Nephron progenitor cell (in vitro differentiated cells): ENCODE results near the gene SAMM50.

ENCODE experiments used
- DNase-seq: peaks from one replicate; pipeline ENCODE4 v3.0.0; 2021
- H3K27ac Mint-ChIP-seq: 2 replicates; pipeline ENCODE4 v1.8.0; 2021; ENCODE audit warnings: mild to moderate bottlenecking, moderate library complexity, mixed read lengths
- H3K27me3 Mint-ChIP-seq: 2 replicates; pipeline ENCODE4 v1.8.0; 2021; ENCODE audit warnings: mild to moderate bottlenecking, low read depth, mixed read lengths; ENCODE audit not compliant: poor library complexity
- H3K36me3 Mint-ChIP-seq: 2 replicates; pipeline ENCODE4 v1.8.0; 2021; ENCODE audit warnings: low read depth, mixed read lengths
- H3K4me1 Mint-ChIP-seq: 2 replicates; pipeline ENCODE4 v1.8.0; 2021; ENCODE audit warnings: mixed read lengths
- H3K4me3 Mint-ChIP-seq: 2 replicates; pipeline ENCODE4 v1.8.0; 2021; ENCODE audit warnings: mild to moderate bottlenecking, moderate library complexity, mixed read lengths
- H3K9me3 Mint-ChIP-seq: 2 replicates; pipeline ENCODE4 v1.8.0; 2021; ENCODE audit warnings: mild to moderate bottlenecking, moderate library complexity, mixed read lengths
- CTCF ChIP-seq: fragments of 200-600 bp; sonication (generic); IDR thresholded peaks from 2 replicates; pipeline ENCODE4 v1.5.0; 2021; ENCODE audit warnings: antibody characterized with exemption

Gene SAMM50

DNA sequence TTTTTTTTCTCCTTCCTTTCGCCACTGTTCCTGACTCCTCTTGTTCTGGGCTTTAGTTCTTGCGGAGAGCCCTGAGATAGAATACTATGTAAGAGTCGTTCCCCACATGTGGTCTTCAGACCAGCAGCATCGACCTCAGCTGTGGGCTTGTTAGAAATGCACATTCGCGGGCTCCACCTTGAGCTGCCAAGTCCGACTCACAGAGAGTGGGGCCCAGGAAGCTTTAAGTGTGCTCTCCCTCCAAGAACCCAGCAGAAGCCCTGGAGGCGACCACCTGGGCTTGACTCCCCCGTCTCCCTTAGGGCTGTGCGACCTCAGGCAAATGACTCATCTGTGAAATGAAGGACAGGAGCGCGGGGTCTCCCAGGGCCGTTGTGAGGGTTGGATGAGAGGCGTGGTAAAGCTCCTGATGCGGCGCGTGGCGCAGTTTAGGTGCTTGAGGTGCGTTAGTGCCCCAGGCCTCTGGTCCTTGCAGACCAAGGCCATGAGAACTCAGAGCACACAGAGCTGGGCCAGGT, 18.8 kb downstream of the SAMM50 start:
- no peaks in the 10 kb centered on the region for H3K4me1 Mint-ChIP-seq
- no peak for DNase-seq
- peaks cover 38% of the 10 kb centered on the region for H3K36me3 Mint-ChIP-seq
- no peak overlapping the region for H3K4me3 Mint-ChIP-seq
- TF ChIP-seq CTCF = no peak
- no peaks in the 10 kb centered on the region for H3K9me3 Mint-ChIP-seq
- H3K27ac Mint-ChIP-seq = peak overlapping the region; percentile 48
- H3K27me3 Mint-ChIP-seq = no peaks in the 10 kb centered on the region

- TF ChIP-seq CTCF = no peak
- no peaks in the 10 kb centered on the region for H3K9me3 Mint-ChIP-seq
Observed at GRCh38 chr22:43975041-43975440, 19.8 kb downstream of the SAMM50 start.

DNA sequence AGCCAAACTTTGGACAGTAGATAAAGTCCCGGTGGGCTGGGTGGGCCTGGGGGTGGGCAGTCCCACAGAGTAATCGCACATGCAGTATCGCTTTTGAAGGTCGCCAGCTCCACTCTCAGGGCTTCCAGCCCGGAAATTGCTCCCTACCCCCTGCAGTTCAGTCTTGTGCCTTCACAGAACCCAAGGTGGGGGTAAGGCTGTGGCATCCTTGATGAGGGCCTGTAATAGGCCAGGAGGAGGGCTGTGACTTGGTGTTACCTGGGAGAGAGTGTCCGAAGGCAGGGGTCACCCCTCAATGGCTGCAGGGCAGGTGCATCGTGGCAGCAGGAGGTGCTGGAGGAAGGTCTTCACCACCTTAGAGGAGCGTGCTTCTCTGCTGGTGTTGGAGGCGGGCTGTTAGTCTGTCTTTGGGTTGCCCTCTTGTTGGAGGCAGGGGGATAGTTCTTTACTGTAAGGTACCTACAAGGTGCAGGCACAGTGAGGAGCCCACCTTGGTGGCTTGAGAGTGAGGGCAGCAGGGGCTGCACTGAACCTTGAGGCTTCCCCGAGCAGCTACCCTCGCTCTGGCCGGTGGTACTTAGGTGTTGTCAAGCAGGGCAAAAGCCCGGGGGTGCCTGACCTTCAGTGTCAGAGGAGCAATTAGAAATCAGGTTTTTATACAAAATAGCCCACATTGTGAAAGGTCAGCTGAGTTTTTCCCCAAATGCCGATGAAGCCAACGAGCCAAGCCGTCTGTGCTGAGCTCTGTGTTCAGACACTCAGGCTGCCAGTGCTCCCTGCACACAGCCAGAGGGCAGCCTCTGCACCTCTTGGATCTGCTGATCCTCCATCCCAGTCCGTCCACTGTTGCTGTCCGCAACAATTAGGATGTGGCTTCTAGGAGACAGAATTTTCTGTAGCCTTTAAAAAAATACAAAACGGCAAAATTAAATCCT, 21.9 kb downstream of the SAMM50 start:
- H3K27ac Mint-ChIP-seq = peak overlapping the region; percentile 39
- TF ChIP-seq CTCF = no peak

More at GRCh38 chr22:43975041-43975440, 19.8 kb downstream of the SAMM50 start:
- peaks cover 41% of the 10 kb centered on the region for H3K36me3 Mint-ChIP-seq
- DNase-seq = no peak
- H3K4me3 Mint-ChIP-seq = no peak overlapping the region
- H3K27me3 Mint-ChIP-seq = no peaks in the 10 kb centered on the region
- no peaks in the 10 kb centered on the region for H3K4me1 Mint-ChIP-seq
- no peak overlapping the region for H3K27ac Mint-ChIP-seq

DNA sequence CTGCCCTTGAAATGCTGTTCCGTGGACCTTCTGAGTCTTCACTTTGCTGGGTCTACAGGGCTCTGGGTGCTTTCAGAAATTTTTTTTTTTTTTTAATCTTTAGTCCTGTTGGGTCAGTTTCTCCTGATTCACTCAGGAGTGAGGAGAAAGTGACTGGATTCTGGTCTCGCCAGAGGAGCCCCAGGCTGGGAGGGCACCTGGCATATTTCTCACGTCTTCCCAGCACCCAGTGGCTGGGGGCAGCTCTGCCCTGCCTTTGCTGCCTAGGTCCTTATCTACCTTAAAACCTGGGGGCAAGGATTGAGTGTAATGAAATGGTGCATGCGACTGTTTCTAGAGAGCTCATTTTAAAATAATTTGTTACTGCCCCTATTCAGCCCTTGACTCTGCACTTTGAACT, 23.3 kb downstream of the SAMM50 start:
- H3K4me1 Mint-ChIP-seq = no peaks in the 10 kb centered on the region
- no peak overlapping the region for H3K4me3 Mint-ChIP-seq
- H3K27ac Mint-ChIP-seq = no peak overlapping the region
- no peaks in the 10 kb centered on the region for H3K27me3 Mint-ChIP-seq
- peaks cover 58% of the 10 kb centered on the region for H3K36me3 Mint-ChIP-seq
- no peak for DNase-seq
- H3K9me3 Mint-ChIP-seq = no peaks in the 10 kb centered on the region
- TF ChIP-seq CTCF = no peak

More for the DNA sequence above, 21.9 kb downstream of the SAMM50 start:
- Mint-ChIP-seq H3K36me3 (peaks cover 54% of the 10 kb centered on the region), H3K4me3 (no peak overlapping the region), H3K9me3 (no peaks in the 10 kb centered on the region), H3K27me3 (no peaks in the 10 kb centered on the region), H3K4me1 (no peaks in the 10 kb centered on the region)
- no peak for DNase-seq

DNA sequence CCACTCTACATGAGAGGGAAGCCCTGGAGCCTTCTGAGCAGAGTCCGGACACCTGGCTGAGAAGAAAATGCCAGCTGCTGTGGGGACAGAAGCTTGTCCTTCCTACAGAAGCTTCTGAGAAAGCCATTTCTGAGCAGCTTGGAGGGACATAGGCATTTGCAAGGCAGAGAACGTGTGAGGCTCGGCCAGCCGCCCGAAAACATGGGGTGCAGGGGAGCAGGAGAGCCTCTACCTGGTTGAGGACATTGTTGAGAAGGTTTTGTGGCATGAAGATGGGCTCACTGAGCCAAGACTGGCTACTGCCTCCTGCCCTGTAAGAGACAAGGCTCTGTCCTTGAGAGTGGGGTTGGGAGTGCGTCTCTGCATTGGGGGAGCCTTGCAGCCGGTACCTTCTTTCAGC, 25.3 kb downstream of the SAMM50 start:
- H3K27ac Mint-ChIP-seq = no peak overlapping the region
- H3K9me3 Mint-ChIP-seq = no peaks in the 10 kb centered on the region
- no peak for DNase-seq
- no peaks in the 10 kb centered on the region for H3K4me1 Mint-ChIP-seq
- no peaks in the 10 kb centered on the region for H3K27me3 Mint-ChIP-seq
- H3K36me3 Mint-ChIP-seq = peaks cover 62% of the 10 kb centered on the region
- H3K4me3 Mint-ChIP-seq = no peak overlapping the region
- no peak for TF ChIP-seq CTCF

GRCh38 chr22:43980996-43981395, 25.8 kb downstream of the SAMM50 start:
- H3K36me3 Mint-ChIP-seq = peaks cover 60% of the 10 kb centered on the region
- no peak for TF ChIP-seq CTCF
- H3K4me3 Mint-ChIP-seq = no peak overlapping the region

More at GRCh38 chr22:43980996-43981395, 25.8 kb downstream of the SAMM50 start:
- Mint-ChIP-seq H3K9me3 (no peaks in the 10 kb centered on the region), H3K27ac (no peak overlapping the region), H3K27me3 (no peaks in the 10 kb centered on the region), H3K4me1 (no peaks in the 10 kb centered on the region)
- DNase-seq = no peak
